ENCODE data around the gene ZNF654. TPM values are rescaled to one million over a fixed set of nuclear protein-coding genes. Genes with fewer than 3 reads are reported as not detected.

Gene ZNF654
- total and polyA plus RNA-seq, 2 of the 13 experiments (the other 11 are each of a cell fraction or from before 2014, with no cell fraction given) = 1.8 to 4.1 TPM

- TF ChIP-seq HIC2 (CRISPR knock-in tag; IDR thresholded peaks at IDR 0.05; ENCODE audit: low read depth) = no peak
- no peak for TF ChIP-seq DDIT3 (CRISPR knock-in tag; IDR thresholded peaks at IDR 0.05)
- TF ChIP-seq ZMAT5 (CRISPR knock-in tag; IDR thresholded peaks at IDR 0.05; ENCODE audit: borderline replicate concordance, low read depth) = no peak
- no peak for TF ChIP-seq HMGXB3 (CRISPR knock-in tag; IDR thresholded peaks at IDR 0.05; ENCODE audit: borderline replicate concordance)
- no peak for TF ChIP-seq GTF3A (CRISPR knock-in tag; conservative IDR thresholded peaks at IDR 0.05)
- peak; percentile 49; the same call in 1 of the 2 replicates for TF ChIP-seq ZNF33A (CRISPR knock-in tag; IDR thresholded peaks at IDR 0.05; ENCODE audit: borderline replicate concordance)
- peak; percentile 92; the same call in 1 of the 2 replicates for TF ChIP-seq KLF15 (CRISPR knock-in tag; IDR thresholded peaks at IDR 0.05; ENCODE audit: borderline replicate concordance)
- no peak for TF ChIP-seq KDM5A (IDR thresholded peaks at IDR 0.05; ENCODE audit: borderline replicate concordance, low read length)
- peak; percentile 39; the same call in 1 of the 2 replicates for TF ChIP-seq HOMEZ (CRISPR knock-in tag; IDR thresholded peaks at IDR 0.05; ENCODE audit: low read depth)
- peak; percentile 55; the same call in 1 of the 2 replicates for TF ChIP-seq MYC (CRISPR knock-in tag; IDR thresholded peaks at IDR 0.05; ENCODE audit: borderline replicate concordance)
- no peak for TF ChIP-seq HNF1A (IDR thresholded peaks at IDR 0.05; ENCODE audit: low read depth)
- TF ChIP-seq HNF1A (CRISPR knock-in tag; IDR thresholded peaks at IDR 0.05; ENCODE audit: borderline replicate concordance) = no peak; the same call in 1 of the 2 replicates
- TF ChIP-seq ZEB1 (IDR thresholded peaks at IDR 0.05; ENCODE audit: insufficient replicate concordance, low read depth) = no peak
- no peak for TF ChIP-seq ZNF468 (CRISPR knock-in tag; IDR thresholded peaks at IDR 0.05)
These were observed at the start of gene ZNF654, which contains the start of gene CGGBP1 (continued) for GRCh38 chr3:88058581-88059379.

Measured in HepG2 (cell line).